HL-60/S4 (cell line): ENCODE results near the gene CCL4L2.
"Not testable (repeated sequence)": the region's sequence is repeated elsewhere in the genome, so short reads cannot be mapped to it uniquely, and the experiment has no call there.

Source experiments
- in situ Hi-C: fragments of 300-500 bp; cut with MboI; formaldehyde crosslinking; loops from 2 replicates; pipeline ENCODE4 v1.14.3; 2022; ENCODE audit warnings: low sequenced_read_pairs

The CCL4L2 gene

DNA sequence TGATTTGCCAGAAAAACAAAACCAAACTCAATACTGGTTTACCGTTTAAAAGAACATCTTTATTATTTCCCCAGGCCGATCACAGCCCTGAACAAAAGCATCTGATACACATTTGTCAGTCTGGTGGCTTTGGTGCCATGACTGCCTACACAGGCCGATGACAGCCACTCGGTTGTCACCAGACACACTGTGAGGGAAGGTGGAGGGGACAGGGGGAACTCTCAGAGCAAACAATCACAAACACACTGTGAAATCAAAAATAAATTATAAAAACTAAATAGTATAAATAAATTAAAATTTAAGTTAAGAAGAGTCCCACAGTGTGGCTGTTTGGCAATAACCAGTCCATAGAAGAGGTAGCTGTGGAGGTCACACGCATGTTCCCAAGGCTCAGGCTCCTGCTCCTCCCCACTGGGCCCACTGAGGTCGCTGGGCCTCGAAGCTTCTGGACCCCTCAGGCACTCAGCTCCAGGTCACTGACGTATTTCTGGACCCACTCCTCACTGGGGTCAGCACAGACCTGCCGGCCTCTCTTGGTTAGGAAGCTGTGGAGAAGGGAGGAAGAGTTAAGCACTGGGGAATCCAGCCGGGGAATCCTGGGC, 15.9 kb upstream of the CCL4L2 start:
- in situ Hi-C loops: not testable (repeated sequence)

DNA sequence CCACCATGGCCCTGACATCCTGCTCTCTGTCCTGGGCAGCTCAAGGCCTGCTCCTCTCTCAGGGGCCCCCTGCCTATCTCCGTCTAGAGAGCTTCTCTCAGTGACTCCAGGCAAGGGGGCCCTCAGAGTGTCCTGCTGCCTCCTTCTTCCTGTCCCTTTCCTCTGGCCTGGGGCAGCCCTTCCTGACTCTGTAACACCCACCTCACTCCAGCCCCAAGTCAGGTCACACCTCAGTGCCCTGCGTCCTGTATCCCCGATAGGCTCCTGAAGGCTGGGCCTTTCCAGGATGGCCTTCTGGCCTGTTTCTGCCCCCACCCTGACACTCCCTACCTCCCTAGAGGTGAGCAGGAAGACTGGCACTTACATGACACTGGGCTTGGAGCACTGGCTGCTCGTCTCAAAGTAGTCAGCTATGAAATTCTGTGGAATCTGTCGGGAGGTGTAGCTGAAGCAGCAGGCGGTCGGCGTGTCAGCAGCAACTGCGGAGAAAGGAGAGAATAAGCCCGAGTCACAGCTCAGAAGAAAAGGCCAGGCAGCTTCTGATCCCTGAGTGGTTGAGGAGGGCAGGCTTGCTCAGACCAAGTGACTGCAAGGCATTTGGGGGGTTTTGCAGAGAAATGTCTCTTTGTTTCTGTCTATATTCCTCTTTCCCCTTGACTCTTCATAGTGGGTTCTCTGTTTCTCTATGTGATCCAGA, 15.3 kb upstream of the CCL4L2 start:
- in situ Hi-C loops: no loop called here

DNA sequence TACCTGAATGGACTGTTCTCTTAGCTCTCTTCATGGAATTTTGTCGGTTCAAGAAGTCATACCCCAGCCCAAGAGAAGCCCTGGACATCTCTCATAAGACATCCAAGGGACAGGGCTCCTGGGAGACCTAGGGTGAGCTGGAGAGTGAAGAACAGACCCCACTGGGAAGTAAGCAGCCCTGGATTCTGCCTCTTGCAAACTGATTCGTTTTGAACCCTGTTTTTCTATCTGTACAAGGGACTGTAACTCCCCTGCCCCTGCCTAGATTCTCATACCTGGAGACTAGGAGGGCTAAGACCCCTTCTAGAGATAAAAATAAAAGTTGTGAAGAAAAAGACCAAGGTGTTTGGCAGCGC, 14.8 kb upstream of the CCL4L2 start:
- in situ Hi-C loops: no loop called here

DNA sequence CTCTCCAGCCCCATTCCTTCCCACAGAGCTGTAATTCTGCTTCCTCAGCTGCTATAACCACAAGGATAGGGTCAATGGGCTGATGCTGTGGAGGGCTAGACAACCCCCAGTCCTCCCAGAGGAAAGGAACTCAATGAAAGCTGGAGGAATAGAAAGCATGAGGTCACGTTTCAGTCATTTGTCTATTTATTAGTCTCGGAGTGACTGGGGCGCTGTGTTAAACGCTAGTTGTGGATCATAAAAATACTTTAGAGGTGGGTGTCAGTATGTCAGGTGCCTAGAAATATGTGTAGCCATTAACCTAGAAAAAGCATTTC, 13.5 kb upstream of the CCL4L2 start:
- in situ Hi-C loops: no loop called here

DNA sequence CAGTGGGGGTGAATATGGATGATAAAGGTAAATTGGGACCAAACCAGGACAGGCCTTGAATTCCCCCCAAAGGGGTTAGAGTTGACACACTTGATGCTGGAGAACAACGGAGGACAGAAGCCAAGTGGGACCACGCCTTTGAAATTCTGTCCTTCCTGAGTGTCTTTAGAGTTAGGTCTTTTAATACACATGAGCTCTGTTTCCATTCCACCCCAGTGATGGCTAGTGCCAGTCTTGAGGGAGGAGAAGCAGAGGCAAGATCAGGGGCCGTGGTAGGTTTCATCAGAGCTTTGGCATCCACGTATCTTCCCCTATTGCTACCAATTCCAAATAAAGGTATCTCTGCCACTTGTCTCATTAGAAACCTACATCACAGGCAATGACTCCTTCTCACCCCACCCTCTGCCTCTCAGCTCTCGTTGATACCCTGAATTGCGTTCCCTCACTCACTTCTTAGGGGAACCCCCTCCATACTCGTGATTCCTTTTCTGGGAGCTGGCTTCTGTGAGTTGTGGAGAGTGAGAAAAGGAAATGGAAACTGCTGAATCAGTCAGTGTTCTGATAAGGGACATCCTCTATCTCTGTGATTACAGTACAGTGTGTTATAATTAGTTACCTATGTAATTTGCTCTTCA, 11.9 kb upstream of the CCL4L2 start:
- in situ Hi-C loops: no loop called here

DNA sequence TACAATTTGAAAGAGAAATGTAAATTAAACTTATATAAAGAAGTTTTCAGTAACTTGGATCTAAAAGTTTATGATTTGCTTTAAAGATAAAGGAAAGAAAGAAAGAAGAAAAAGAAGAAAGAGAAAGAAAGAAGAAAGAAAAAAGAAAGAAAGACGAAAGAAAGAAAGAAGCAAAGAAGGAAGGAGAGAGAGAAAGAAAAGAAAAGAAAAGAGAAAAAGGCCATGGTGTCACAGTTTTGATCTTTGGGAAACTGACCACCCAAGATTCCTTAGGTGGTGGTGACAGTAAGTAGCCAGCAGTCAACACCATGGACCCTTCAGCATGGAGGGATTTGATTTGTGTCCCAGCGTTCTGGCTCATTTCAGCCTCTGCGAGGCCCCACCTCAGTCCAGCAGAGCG, 9.8 kb upstream of the CCL4L2 start:
- in situ Hi-C loops: not testable (repeated sequence)

DNA sequence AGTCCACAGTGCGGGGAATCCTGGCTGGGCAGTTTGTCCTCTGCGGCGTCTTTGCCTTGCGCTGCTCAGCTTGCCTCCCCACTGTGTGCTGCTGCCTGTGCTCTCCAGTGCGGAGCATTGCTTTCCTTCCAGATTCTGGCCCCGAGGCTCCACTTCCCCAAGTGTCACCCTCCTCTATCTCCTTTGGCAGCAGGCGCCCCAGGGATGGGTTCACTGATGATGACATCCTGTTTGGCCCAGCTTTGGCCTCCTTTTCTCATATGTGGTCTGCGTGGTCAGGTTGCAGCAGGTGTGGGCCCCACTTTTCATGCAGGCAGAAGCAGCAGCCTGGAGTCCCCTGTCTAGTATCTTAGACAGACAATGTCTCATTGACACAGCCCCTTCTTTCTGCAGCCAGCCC, 9.4 kb upstream of the CCL4L2 start:
- in situ Hi-C loops: not testable (repeated sequence)

DNA sequence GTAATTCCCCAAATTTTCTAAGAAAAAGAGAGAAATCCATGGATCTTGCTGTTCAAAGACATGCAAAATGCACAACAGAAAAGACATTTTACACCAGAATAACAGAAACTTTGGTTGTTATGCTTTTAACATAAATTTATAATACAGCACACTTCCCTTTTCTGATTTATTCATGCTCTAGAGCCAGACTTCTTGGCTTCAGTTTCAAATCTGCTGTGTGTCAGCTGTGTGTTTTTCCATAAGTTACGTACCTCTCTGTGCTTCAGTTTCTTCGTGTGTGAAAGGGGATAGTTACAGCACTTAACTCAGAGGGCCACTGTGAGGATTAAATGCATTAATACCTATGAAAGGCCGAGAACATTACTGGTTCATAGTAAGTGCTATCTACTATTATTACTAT, 7.5 kb upstream of the CCL4L2 start:
- in situ Hi-C loops: no loop called here

DNA sequence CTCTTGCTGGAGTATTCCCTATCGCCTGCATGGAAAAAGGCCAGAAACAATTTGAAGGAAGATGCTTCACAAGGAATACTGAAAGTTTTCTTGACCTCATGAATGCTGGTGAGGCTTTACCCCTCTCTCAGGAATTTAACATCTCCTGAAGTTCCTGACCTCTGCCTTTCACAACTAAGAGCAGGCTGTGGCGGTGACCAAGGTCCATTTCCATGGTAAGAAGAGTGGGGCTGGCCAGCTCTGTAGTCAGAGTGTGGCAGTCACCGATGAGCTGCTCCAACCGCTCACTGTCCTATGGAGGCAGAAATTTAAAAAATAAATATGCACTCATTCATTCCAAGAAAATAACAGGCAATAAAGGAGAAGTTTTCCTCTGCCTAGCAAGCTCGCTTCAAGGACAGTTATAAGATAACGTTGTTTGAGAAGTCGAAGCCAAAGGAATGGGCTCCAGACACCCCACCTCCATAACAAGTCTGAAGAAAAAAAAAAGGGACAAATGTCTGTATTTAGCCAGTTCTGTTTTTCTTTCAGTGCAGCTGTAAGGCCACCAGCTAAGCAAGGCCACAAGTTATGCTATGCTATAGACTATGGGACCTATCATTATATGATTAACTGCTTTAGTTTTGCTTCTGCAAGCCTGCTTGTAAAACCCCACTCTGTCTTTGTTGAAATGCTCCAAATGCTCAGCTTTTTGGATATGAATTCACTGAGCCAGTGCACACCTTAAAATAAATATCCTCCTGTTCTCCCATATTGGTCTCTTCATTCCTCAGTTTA, 6.0 kb upstream of the CCL4L2 start:
- in situ Hi-C loops: no loop called here

DNA sequence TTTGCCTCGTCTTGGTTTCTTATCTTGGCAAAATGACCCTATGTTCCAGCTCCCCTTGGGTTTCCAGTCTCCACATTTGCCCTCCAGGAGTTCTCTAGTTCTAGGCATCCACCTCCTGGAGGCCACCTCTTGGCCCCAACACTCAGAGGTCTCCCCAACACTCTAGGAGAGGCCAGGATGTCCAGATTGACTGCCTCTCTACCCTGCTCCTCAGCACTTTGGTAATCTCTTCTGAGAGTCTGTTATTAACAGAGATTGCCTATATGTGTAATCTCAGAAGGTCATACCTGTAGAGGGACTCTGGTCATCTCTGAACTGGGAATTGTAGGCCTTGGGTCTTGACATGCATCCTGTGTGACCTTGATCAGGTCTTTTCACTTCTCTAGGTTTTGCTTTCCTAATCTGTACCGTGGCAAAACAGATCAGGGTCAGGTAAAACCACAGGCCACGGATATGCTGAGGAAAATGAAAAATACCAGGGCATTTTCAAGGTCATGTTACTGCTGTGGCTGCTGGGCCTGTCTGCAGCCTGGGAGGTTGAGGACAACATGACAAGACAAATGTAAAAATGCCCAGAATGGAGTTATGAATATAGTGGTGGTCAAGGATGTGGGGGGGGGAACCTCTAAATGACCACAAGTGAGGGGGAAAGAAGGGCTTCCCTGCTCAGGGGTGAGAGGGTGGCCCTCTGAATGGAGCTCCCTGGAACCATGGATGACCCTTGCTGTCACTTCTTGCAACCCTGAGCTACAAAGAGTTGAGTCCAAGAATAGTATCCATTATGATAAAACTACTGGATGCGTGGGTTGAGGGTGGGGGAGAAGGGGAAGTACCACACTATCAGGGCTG, 5.0 kb upstream of the CCL4L2 start:
- in situ Hi-C loops: no loop called here

DNA sequence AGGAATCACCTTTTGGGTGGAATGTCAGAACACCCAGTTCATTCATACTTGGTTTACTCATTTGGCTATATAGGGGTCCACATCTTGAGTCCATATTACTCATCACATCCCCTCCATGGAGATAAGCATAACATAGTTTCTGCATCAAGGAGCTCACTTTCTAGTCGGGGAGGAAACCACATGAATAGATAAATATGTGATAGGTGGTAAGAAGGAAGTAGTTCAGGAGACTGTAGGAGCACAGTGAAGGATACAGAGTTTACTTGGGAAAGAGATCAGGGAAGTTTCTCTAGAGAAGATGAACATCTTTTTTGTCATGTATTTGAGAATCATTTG, 4.4 kb upstream of the CCL4L2 start:
- in situ Hi-C loops: not testable (repeated sequence)

DNA sequence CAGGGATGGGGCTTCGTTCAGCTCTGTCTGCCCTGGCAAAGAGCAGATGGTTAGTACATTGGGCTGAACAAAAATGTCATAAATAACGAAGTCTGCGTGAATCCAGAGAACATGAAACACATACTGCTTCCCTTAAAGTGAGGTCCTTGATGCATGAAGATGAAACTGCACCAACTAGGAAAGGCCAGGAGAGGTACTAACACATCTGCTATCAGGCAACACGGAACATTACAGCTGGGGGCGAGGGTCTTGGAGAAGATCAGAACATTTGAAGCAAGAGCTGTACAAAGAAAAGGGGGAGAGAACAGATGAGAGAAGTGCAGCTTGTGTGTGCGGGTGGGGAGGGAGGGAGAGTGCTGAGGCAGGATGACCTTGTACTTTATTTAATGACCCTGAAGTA, 3.5 kb upstream of the CCL4L2 start:
- in situ Hi-C loops: not testable (repeated sequence)

DNA sequence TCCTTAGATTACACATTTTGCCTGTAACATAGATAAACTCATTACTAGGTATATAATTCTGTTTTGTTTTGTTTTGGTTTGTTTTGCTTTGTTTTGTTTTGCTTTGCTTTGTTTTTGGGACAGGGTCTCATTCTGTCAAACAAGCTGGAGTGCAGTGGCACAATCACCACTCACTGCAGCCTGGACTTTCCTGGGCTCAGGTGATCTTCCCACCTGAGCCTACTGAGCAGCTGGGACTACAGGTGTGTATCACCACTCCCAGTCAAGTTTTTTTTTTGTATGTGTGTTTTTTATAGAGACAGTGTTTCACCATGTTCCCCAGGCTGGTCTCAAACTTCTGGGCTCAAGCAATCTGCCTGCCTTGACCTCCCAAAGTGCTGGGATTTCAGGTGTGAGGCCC, 1.3 kb upstream of the CCL4L2 start:
- in situ Hi-C loops: no loop called here

DNA sequence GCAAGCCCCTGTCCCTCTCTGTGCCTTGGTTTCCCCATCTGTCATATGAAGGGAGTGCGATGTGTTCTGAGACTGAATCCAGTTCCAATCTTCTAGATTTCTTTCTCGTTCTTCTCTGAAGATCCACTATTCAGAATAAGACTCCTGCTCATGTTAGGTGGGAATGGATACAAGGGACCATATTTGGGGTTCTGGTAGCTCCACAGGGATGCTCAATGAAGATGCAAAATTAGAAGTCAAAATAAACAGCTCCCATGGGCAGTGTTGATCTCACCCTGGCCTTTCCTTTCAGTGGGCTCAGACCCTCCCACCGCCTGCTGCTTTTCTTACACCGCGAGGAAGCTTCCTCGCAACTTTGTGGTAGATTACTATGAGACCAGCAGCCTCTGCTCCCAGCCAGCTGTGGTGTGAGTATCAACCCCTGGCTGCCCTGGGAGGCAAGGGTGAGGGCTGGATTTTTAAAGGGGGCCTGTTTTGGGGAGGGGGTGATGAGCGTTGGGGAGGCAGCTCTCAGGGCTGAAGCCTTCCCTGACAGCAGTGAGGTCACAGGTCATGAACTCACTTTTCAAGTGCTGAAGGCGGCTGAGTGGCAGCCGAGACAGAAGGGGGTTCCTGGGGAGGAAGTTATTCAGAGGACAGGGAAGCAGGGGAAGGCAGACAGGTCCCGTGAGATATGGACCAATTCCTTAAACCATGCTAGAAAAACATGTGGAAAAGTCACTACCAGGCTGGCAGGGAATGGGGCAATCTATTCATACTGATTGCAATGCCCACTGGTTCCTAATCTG, 815 bp downstream of the CCL4L2 start:
- in situ Hi-C loops: not testable (repeated sequence)

DNA sequence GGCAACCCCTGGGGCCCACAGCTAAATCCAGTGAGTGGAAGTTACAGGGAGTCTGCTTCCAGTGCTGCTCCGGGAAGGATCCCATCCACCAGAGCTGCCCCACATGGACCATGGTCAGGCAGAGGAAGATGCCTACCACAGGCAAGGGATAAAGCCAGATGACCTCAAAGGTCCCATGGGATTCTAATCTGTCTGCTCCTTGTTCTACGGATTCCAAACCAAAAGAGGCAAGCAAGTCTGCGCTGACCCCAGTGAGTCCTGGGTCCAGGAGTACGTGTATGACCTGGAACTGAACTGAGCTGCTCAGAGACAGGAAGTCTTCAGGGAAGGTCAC, 1.4 kb downstream of the CCL4L2 start:
- in situ Hi-C loops: no loop called here

DNA sequence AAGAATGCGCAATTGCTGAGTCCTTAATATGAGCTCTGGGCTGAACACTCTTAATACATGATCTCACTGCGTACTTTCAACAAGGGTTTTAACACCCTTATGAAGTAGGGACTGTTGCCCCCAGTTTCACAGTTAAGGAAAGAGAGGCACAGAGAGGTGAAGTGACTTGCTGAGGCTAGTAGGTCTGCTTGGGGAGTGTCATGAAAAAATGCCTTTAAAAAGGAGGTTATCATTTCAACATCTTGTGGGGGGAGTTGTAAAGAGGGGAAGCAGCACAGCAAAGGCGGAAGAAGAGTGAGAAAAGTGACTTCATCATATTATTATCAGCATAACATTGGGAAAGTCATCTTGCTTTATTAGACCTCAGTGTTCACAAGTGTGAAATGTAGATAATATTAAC, 2.1 kb downstream of the CCL4L2 start:
- in situ Hi-C loops: no loop called here

DNA sequence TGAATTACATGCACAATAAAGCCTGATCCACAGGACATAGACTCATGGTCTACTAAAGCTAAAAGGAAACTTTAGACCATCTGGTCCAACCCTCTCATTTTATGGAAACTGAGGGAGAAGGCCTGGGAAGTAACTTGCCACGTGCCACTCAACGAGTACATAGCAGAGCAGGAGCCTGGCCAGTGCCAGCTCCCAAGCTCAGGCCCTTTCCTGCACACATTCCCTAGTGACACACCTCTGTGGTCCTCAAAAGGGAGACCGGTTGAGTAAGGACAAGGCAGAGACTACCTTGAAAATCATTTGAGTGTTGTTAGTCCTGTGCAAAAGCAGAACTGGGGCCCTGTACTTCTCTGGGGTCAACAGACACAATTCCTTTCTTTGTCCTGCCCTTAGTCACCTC, 2.8 kb downstream of the CCL4L2 start:
- in situ Hi-C loops: no loop called here

DNA sequence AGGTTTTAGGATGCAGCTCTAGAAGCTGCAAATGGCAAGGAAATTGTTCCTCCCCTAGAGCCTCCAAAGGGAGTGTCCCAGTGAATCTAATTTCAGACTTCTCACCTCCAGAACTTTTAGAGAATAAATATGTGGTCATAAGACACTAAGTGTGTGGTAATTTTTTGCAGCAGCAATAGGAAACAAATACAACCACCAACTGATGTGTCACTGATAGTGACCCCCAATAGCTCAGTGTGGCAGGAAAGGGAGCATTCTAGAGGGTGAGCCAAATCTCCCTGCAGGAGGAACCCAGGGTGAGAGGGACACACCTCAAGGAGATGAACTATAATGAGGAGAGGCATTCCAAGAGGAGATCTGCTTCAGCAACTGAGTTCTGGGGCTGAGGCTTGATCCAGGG, 4.1 kb downstream of the CCL4L2 start:
- in situ Hi-C loops: no loop called here

DNA sequence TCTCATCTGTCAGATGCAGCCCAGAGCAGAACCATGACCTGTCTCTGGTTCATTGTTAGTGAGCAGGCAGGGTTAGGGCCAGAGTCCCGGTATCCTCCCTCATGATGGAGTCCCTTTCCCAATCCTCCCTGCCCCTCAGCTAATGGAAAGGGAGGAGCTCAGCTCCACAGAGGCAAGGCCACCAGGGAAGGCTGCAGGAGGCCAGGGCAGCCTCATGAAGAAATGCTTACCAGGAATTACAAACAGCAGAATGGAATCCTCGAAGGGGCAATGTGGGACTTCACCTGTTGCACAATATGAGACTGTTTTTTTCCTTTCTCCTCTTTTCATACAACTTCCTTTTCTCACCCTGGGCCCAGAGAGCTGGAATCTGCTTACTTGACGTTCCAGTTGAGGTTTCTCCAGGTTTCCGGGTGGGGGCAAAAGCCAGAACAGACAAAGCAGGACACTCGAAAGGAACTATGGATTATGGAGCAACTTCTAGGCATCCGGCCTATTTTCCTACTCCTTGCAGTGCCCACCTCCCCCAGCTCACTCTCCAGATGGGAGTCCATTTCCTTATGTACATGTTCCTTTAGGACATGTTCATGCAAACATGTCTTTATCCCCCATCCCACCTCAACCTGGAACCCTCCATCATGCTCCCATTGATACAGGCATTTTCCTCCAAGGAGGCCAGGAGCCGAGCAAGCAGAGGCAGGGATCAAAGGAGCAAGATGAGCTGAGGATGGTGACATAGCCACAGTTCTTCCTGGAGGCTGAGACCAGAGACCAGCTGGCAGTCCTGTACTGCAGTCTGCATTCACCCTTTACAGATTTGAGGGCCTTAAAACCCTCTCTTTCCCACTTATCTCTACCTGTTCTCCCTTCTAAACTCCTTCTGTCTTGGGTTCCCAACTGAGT, 4.8 kb downstream of the CCL4L2 start:
- in situ Hi-C loops: not testable (repeated sequence)

DNA sequence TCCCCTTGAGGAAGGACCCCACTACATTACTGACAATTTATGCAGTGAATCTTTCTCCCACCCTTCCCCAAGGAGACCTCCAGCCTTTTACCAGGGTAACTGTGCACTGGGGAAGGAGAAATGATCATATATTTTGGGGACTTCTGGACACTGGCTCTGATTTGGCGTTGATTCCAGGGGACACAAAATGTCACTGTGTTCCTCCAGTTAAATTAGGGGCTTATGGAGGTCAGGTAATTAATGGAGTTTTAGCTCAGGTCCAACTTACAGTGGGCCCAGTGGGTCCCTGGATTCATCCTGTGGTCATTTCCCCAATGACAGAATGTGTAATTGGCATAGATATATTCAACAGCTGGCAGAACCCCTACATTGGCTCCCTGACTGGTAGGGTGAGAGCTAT, 8.7 kb downstream of the CCL4L2 start:
- in situ Hi-C loops: not testable (repeated sequence)
